Activated naive CD8-positive, alpha-beta T cell (primary cell): ENCODE data around the gene LEMD1.
"Not testable (repeated sequence)": the region's sequence is repeated elsewhere in the genome, so short reads cannot be mapped to it uniquely, and the experiment has no call there.

Source experiments
- H3K27ac Mint-ChIP-seq: one replicate; pipeline ENCODE4 v1.8.0; 2021; ENCODE audit warnings: mixed read lengths
- H3K27me3 Mint-ChIP-seq: one replicate; pipeline ENCODE4 v1.8.0; 2021; ENCODE audit warnings: mixed read lengths
- H3K36me3 Mint-ChIP-seq: one replicate; pipeline ENCODE4 v1.8.0; 2021; ENCODE audit warnings: mixed read lengths
- H3K4me1 Mint-ChIP-seq: one replicate; pipeline ENCODE4 v1.8.0; 2021; ENCODE audit warnings: low read depth, mixed read lengths
- H3K4me3 Mint-ChIP-seq: one replicate; pipeline ENCODE4 v1.8.0; 2021; ENCODE audit warnings: mild to moderate bottlenecking, mixed read lengths
- H3K9me3 Mint-ChIP-seq: one replicate; pipeline ENCODE4 v1.8.0; 2021; ENCODE audit warnings: low read depth, mixed read lengths

Gene LEMD1

GRCh38 chr1:205423814-205424399, 2.1 kb upstream of the LEMD1 start:
- Mint-ChIP-seq H3K27ac (no peak overlapping the region), H3K9me3 (no peaks in the 10 kb centered on the region), H3K4me1 (no peaks in the 10 kb centered on the region), H3K27me3 (peaks cover 14% of the 10 kb centered on the region), H3K36me3 (no peaks in the 10 kb centered on the region), H3K4me3 (no peak overlapping the region)

GRCh38 chr1:205422993-205423642, 1.3 kb upstream of the LEMD1 start:
- Mint-ChIP-seq H3K9me3 (no peaks in the 10 kb centered on the region), H3K4me1 (no peaks in the 10 kb centered on the region), H3K36me3 (no peaks in the 10 kb centered on the region), H3K4me3 (no peak overlapping the region), H3K27ac (no peak overlapping the region), H3K27me3 (peaks cover 14% of the 10 kb centered on the region)

DNA sequence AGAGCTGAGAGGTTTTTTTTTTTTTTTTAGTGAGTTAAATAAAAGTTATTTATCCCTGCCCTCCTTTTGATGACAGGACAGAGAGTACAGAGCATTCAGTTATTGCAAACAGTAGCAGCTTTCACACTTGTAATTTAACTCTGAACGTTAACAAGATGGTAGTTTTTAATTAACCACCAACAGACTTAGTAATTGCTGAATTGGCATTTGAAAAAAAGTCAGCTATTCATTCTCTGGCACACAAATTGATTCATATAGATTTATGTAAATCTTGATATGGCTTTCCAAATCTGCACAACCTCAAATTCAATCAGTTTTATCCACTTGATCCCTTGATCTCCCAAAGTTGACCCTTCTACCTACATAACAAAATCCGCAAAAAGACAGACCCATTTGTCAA, 918 bp downstream of the LEMD1 start:
- Mint-ChIP-seq H3K36me3 (no peaks in the 10 kb centered on the region), H3K4me1 (no peaks in the 10 kb centered on the region), H3K9me3 (no peaks in the 10 kb centered on the region), H3K4me3 (no peak overlapping the region), H3K27me3 (peaks cover 14% of the 10 kb centered on the region), H3K27ac (no peak overlapping the region)

GRCh38 chr1:205417870-205418635, 3.8 kb downstream of the LEMD1 start:
- Mint-ChIP-seq H3K9me3 (no peaks in the 10 kb centered on the region), H3K4me1 (no peaks in the 10 kb centered on the region), H3K27me3 (peaks cover 9% of the 10 kb centered on the region), H3K27ac (no peak overlapping the region), H3K36me3 (no peaks in the 10 kb centered on the region), H3K4me3 (no peak overlapping the region)

DNA sequence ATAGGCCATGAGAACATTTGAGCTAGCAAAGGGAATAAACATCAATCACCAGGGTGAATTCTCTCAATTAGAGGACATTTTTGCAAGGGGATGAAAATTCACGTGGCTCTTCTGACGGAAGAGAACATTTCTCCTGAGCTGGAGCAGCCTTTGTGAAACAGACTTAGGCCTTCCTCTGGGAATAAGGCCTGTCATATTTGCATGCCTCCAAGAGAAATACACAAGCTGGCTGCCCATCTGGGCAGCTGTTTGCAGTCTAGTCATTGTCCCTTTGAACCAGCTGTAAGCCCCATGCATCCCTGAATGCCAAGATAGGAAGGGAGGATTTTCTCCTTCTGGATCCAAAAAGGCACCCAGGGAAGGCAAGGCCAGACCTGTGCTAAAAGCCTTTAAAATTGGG, 5.5 kb downstream of the LEMD1 start:
- no peaks in the 10 kb centered on the region for H3K4me1 Mint-ChIP-seq
- no peaks in the 10 kb centered on the region for H3K36me3 Mint-ChIP-seq
- no peak overlapping the region for H3K27ac Mint-ChIP-seq
- H3K27me3 Mint-ChIP-seq, result peaks cover 1% of the 10 kb centered on the region
- H3K9me3 Mint-ChIP-seq, result no peaks in the 10 kb centered on the region
- H3K4me3 Mint-ChIP-seq, result no peak overlapping the region

GRCh38 chr1:205410581-205411298, 11.1 kb downstream of the LEMD1 start:
- peaks cover 5% of the 10 kb centered on the region for H3K4me1 Mint-ChIP-seq
- H3K27ac Mint-ChIP-seq, result no peak overlapping the region
- H3K27me3 Mint-ChIP-seq, result peaks cover 3% of the 10 kb centered on the region
- H3K4me3 Mint-ChIP-seq, result no peak overlapping the region
- H3K9me3 Mint-ChIP-seq, result no peaks in the 10 kb centered on the region
- H3K36me3 Mint-ChIP-seq, result no peaks in the 10 kb centered on the region

GRCh38 chr1:205407970-205408369, 13.9 kb downstream of the LEMD1 start:
- H3K4me3 Mint-ChIP-seq, result no peak overlapping the region
- no peaks in the 10 kb centered on the region for H3K36me3 Mint-ChIP-seq
- no peak overlapping the region for H3K27ac Mint-ChIP-seq

DNA sequence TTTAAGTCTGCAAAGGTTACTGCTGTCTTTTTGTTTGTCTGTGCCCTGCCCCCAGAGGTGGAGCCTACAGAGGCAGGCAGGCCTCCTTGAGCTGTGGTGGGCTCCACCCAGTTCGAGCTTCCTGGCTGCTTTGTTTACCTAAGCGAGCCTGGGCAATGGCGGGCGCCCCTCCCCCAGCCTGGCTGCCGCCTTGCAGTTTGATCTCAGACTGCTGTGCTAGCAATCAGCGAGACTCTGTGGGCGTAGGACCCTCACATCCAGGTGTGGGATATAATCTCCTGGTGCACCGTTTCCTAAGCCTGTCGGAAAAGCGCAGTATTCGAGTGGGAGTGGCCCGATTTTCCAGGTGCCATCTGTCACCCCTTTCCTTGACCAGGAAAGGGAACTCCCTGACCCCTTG, 15.6 kb downstream of the LEMD1 start:
- not testable (repeated sequence) for H3K4me1 Mint-ChIP-seq, H3K36me3 Mint-ChIP-seq, H3K27me3 Mint-ChIP-seq, H3K4me3 Mint-ChIP-seq, H3K9me3 Mint-ChIP-seq, H3K27ac Mint-ChIP-seq

More at GRCh38 chr1:205407970-205408369, 13.9 kb downstream of the LEMD1 start:
- Mint-ChIP-seq H3K4me1 (peaks cover 5% of the 10 kb centered on the region), H3K9me3 (no peaks in the 10 kb centered on the region), H3K27me3 (peaks cover 3% of the 10 kb centered on the region)

- not testable (repeated sequence) for H3K9me3 Mint-ChIP-seq, H3K27ac Mint-ChIP-seq, H3K27me3 Mint-ChIP-seq, H3K4me1 Mint-ChIP-seq, H3K36me3 Mint-ChIP-seq, H3K4me3 Mint-ChIP-seq
These were observed 17.4 kb downstream of the LEMD1 start for GRCh38 chr1:205404484-205404883.

GRCh38 chr1:205398586-205398985, 23.3 kb downstream of the LEMD1 start:
- Mint-ChIP-seq H3K27ac (no peak overlapping the region), H3K36me3 (no peaks in the 10 kb centered on the region), H3K4me3 (no peak overlapping the region), H3K4me1 (no peaks in the 10 kb centered on the region), H3K27me3 (peaks cover 5% of the 10 kb centered on the region), H3K9me3 (no peaks in the 10 kb centered on the region)

DNA sequence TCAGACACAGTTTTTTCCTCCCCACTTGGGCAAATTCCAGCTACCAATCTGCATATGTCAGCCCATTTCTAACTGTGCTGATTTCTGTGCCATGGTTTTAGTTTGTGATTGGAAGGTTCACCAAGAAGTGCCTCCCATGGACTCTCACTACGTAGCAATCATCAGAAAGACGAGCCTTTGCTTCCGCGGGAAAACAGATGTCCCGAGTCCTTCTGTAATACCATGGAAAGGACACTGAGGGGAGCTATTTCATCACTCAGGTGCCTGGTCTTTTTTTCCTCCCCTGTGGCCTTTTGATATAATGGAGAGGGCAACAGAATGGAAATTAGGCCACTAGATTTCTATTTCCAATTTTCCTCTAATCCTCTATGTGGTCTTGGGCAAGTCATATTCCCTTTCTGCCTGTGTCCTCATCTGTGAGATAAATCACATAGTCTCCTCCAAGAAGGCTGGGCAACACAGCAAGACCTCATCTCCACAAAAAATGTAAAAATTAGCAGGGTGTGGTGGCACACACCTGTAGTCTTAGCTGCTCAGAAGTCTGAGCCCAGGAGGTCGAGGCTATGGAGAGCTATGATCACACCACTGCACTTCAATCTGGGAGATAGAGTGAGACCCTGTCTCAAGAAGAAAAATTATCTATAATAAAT, 24.8 kb downstream of the LEMD1 start:
- Mint-ChIP-seq H3K27me3 (peaks cover 9% of the 10 kb centered on the region), H3K4me3 (no peak overlapping the region), H3K27ac (no peak overlapping the region), H3K36me3 (no peaks in the 10 kb centered on the region), H3K9me3 (no peaks in the 10 kb centered on the region), H3K4me1 (no peaks in the 10 kb centered on the region)

GRCh38 chr1:205395616-205396015, 26.2 kb downstream of the LEMD1 start:
- Mint-ChIP-seq H3K4me1 (no peaks in the 10 kb centered on the region), H3K27me3 (peaks cover 15% of the 10 kb centered on the region), H3K4me3 (no peak overlapping the region), H3K27ac (no peak overlapping the region), H3K36me3 (no peaks in the 10 kb centered on the region), H3K9me3 (no peaks in the 10 kb centered on the region)

DNA sequence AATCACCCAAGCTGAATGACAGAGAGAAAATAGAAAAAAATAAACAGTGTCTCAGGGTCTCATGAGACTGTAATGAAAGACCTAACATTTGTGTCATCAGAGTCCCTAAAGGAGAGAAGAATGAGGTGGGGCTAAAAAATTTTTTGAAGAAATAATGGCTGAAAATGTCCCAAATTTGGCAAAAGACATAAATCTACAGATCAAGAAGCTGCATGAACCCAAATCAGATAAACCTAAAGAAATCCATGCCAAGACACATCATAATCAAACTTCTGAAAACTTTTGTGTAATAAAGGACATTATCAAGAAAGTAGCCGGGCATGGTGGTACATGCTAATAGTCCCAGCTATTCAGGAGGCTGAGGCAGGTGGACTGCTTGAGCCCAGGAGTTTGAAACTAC, 29.2 kb downstream of the LEMD1 start:
- Mint-ChIP-seq H3K9me3 (no peaks in the 10 kb centered on the region), H3K4me1 (no peaks in the 10 kb centered on the region), H3K36me3 (no peaks in the 10 kb centered on the region), H3K27ac (no peak overlapping the region), H3K27me3 (peaks cover 18% of the 10 kb centered on the region), H3K4me3 (no peak overlapping the region)

DNA sequence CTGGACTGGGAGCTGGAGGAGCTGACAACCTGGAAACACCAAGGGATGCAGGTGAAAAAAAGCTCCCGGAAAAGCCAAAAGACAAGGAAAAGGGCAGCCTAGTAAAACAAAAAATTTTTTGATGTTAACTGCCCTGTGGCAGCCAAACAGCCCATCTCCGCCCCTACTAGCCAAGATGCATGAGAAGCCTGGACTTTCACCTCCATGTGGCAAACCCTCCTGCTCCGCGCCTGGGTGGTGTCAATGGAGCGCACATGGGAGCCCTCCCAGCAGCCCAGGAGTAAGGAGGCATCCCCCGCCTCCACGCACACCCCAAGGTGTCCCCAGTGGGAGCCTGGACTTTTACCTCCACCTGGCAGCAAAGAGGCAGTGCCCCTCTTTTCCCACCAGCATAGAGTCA, 30.5 kb downstream of the LEMD1 start:
- H3K4me1 Mint-ChIP-seq, result no peaks in the 10 kb centered on the region
- no peak overlapping the region for H3K4me3 Mint-ChIP-seq
- no peaks in the 10 kb centered on the region for H3K36me3 Mint-ChIP-seq
- no peaks in the 10 kb centered on the region for H3K9me3 Mint-ChIP-seq
- H3K27ac Mint-ChIP-seq, result no peak overlapping the region
- H3K27me3 Mint-ChIP-seq, result peaks cover 18% of the 10 kb centered on the region

- Mint-ChIP-seq H3K4me3 (no peak overlapping the region), H3K4me1 (no peaks in the 10 kb centered on the region)
These were observed 34.0 kb downstream of the LEMD1 start for GRCh38 chr1:205387845-205388244.

More at GRCh38 chr1:205387845-205388244, 34.0 kb downstream of the LEMD1 start:
- peaks cover 14% of the 10 kb centered on the region for H3K27me3 Mint-ChIP-seq
- H3K36me3 Mint-ChIP-seq, result no peaks in the 10 kb centered on the region
- H3K9me3 Mint-ChIP-seq, result no peaks in the 10 kb centered on the region
- no peak overlapping the region for H3K27ac Mint-ChIP-seq
